Astrocyte of the cerebellum (primary cell): ENCODE results near the gene TNS3.
"Not testable (repeated sequence)": the region's sequence is repeated elsewhere in the genome, so short reads cannot be mapped to it uniquely, and the experiment has no call there.

Experiments
- DNase-seq: peaks from one replicate; pipeline ENCODE4 v3.0.0-alpha.2; 2011; ENCODE audit warnings: low read depth
- H3K4me3 ChIP-seq: 2 replicates; pipeline ENCODE4 v1.5.1; 2011; ENCODE audit warnings: mild to moderate bottlenecking, low read depth, low read length, moderate library complexity
- CTCF ChIP-seq: IDR thresholded peaks from 2 replicates; pipeline ENCODE4 v1.5.1; 2012; ENCODE audit warnings: low read length, low read depth, moderate library complexity, mild to moderate bottlenecking; ENCODE audit errors: missing control alignments
- in situ Hi-C: cut with HindIII; loops from 2 replicates; pipeline ENCODE4 v1.10.0; 2017; ENCODE audit warnings: low sequenced_read_pairs

Gene TNS3

GRCh38 chr7:47611045-47611511 lies 29.2 kb upstream of the TNS3 start:
- no peak for TF ChIP-seq CTCF
- no peak overlapping the region for H3K4me3 ChIP-seq
- no peak for DNase-seq
- in situ Hi-C loops, result no loop called here

GRCh38 chr7:47610506-47611044 lies 28.7 kb upstream of the TNS3 start:
- no peak for TF ChIP-seq CTCF
- no peak overlapping the region for H3K4me3 ChIP-seq
- DNase-seq, result peak; percentile 59
- in situ Hi-C loops, result no loop called here

GRCh38 chr7:47609803-47610452 lies 28.0 kb upstream of the TNS3 start:
- no peak for TF ChIP-seq CTCF
- in situ Hi-C loops, result no loop called here
- DNase-seq, result no peak
- no peak overlapping the region for H3K4me3 ChIP-seq

- H3K4me3 ChIP-seq, DNase-seq, in situ Hi-C loops: not testable (repeated sequence)
Measured at GRCh38 chr7:47606593-47607046, 24.7 kb upstream of the TNS3 start.

GRCh38 chr7:47605816-47606575 lies 24.1 kb upstream of the TNS3 start:
- no peak overlapping the region for H3K4me3 ChIP-seq
- TF ChIP-seq CTCF, result no peak
- DNase-seq, result no peak
- in situ Hi-C loops, result no loop called here

- no peak overlapping the region for H3K4me3 ChIP-seq
- in situ Hi-C loops, result no loop called here
- TF ChIP-seq CTCF, result no peak
- no peak for DNase-seq
Measured at GRCh38 chr7:47604496-47604890, 22.6 kb upstream of the TNS3 start.

- DNase-seq, H3K4me3 ChIP-seq, in situ Hi-C loops: not testable (repeated sequence)
Measured at GRCh38 chr7:47603514-47604255, 21.8 kb upstream of the TNS3 start.
